C4-2B (cell line): Measurements from ENCODE around the gene PEF1.

Source experiments
- ZFX ChIP-seq: fragments of 450-650 bp; IDR thresholded peaks from 2 replicates; pipeline ENCODE4 v1.6.1; 2017
- TF ChIP-seq, protein P1 (sequence below): fragments of 450-650 bp; conservative IDR thresholded peaks from 2 replicates; pipeline ENCODE4 v1.5.1; 2017; ENCODE audit warnings: mild to moderate bottlenecking

- TF ChIP-seq, protein P1, sequence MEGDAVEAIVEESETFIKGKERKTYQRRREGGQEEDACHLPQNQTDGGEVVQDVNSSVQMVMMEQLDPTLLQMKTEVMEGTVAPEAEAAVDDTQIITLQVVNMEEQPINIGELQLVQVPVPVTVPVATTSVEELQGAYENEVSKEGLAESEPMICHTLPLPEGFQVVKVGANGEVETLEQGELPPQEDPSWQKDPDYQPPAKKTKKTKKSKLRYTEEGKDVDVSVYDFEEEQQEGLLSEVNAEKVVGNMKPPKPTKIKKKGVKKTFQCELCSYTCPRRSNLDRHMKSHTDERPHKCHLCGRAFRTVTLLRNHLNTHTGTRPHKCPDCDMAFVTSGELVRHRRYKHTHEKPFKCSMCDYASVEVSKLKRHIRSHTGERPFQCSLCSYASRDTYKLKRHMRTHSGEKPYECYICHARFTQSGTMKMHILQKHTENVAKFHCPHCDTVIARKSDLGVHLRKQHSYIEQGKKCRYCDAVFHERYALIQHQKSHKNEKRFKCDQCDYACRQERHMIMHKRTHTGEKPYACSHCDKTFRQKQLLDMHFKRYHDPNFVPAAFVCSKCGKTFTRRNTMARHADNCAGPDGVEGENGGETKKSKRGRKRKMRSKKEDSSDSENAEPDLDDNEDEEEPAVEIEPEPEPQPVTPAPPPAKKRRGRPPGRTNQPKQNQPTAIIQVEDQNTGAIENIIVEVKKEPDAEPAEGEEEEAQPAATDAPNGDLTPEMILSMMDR = no peak
- no peak for TF ChIP-seq ZFX
Observed at GRCh38 chr1:31660871-31661455, 16.3 kb upstream of the PEF1 start.
